Natural killer cell (primary cell): Measurements from ENCODE around the gene PRODH. TPM values are rescaled to one million over a fixed set of nuclear protein-coding genes. Genes with fewer than 3 reads are reported as not detected.

Experiments
- ATAC-seq, 3 donors: fragments of 150-1000 bp in 2 of 3; fragments of 200-7000 bp in 1 of 3; cut with Tn5 transposase; 1 replicate in 1 of 3; 2 replicates in 2 of 3; pipeline ENCODE4 v1.10.0; 2021; ENCODE audit warnings: mild to moderate bottlenecking in 2 of 3, moderate library complexity in 2 of 3
- DNase-seq, 2 donors: peaks; one replicate each; pipeline versions ENCODE4 v3.0.0 to v3.0.0-alpha.2; 2013 to 2021; ENCODE audit warnings: mixed read lengths in 1 of 2
- H3K27ac ChIP-seq: one replicate; pipeline ENCODE4 v1.5.1; 2013; ENCODE audit warnings: mild to moderate bottlenecking, low read length
- H3K27me3 ChIP-seq: one replicate; pipeline ENCODE4 v1.6.1; 2013; ENCODE audit warnings: low read length; ENCODE audit not compliant: control insufficient read depth, insufficient read depth
- H3K36me3 ChIP-seq: one replicate; pipeline ENCODE4 v1.6.1; 2013; ENCODE audit warnings: low read length; ENCODE audit not compliant: control insufficient read depth, insufficient read depth
- H3K4me1 ChIP-seq: one replicate; pipeline ENCODE4 v1.6.1; 2013; ENCODE audit warnings: low read length; ENCODE audit not compliant: control insufficient read depth, insufficient read depth
- H3K4me3 ChIP-seq: one replicate; pipeline ENCODE4 v1.5.1; 2013; ENCODE audit warnings: low read length
- H3K9me3 ChIP-seq: one replicate; pipeline ENCODE4 v1.6.1; 2013; ENCODE audit warnings: low read length; ENCODE audit not compliant: control insufficient read depth, insufficient read depth
- H3K27ac Mint-ChIP-seq, 2 donors: one replicate each; pipeline ENCODE4 v1.8.0; 2022; ENCODE audit warnings: mild to moderate bottlenecking in 2 of 2, mixed read lengths in 2 of 2, moderate library complexity in 1 of 2
- H3K27me3 Mint-ChIP-seq, 2 donors: one replicate each; pipeline ENCODE4 v1.8.0; 2022; ENCODE audit warnings: low read depth in 2 of 2, mixed read lengths in 2 of 2
- H3K36me3 Mint-ChIP-seq: one replicate; pipeline ENCODE4 v1.8.0; 2022; ENCODE audit warnings: mixed read lengths
- H3K4me1 Mint-ChIP-seq, 2 donors: one replicate each; pipeline ENCODE4 v1.8.0; 2022; ENCODE audit warnings: mixed read lengths in 2 of 2
- H3K4me3 Mint-ChIP-seq: one replicate; pipeline ENCODE4 v1.8.0; 2022; ENCODE audit warnings: mild to moderate bottlenecking, moderate library complexity, mixed read lengths
- H3K9me3 Mint-ChIP-seq, 2 donors: one replicate each; pipeline ENCODE4 v1.8.0; 2022; ENCODE audit warnings: mixed read lengths in 2 of 2
- CTCF ChIP-seq: fragments of 200-600 bp; IDR thresholded peaks from one replicate; pipeline ENCODE4 v1.8.0; 2022; ENCODE audit warnings: antibody characterized with exemption
- WGBS: methylation state at CpG from one replicate; pipeline ENCODE4 v1.1.7; 2013; ENCODE audit warnings: missing lambda C conversion rate; ENCODE audit not compliant: insufficient coverage; 5-methylcytosine and 5-hydroxymethylcytosine counted together
- intact Hi-C: fragments of 100-400 bp; cut with micrococcal nuclease; formaldehyde crosslinking; loops from one replicate; pipeline ENCODE4 v1.14.2; 2022
- total RNA-seq, 4 donors: library from RNA; stranded (reverse); fragments of 120-200 nt in 1 of 4; gene quantifications; one replicate each; pipeline versions ENCODE4 v1.2.3 to v1.2.4, GENCODE V29; 2013 to 2022

The PRODH gene
- total RNA-seq, 3 donors from 2014 or later (not counting 1 experiment from before 2014, with no cell fraction given) = not detected

GRCh38 chr22:18933914-18934313 is 2.2 kb downstream of the PRODH start:
- Histone ChIP-seq H3K27me3 (no peaks in the 10 kb centered on the region), H3K9me3 (no peaks in the 10 kb centered on the region), H3K27ac (no peak overlapping the region), H3K36me3 (no peaks in the 10 kb centered on the region), H3K4me3 (no peak overlapping the region), H3K4me1 (no peaks in the 10 kb centered on the region)
- ATAC-seq (no peak), DNase-seq (no peak)
- H3K4me3 Mint-ChIP-seq = no peak overlapping the region
- intact Hi-C loops = no loop called here
- no peaks in the 10 kb centered on the region for H3K36me3 Mint-ChIP-seq
- H3K27ac Mint-ChIP-seq = no peak overlapping the region
- H3K4me1 Mint-ChIP-seq = no peaks in the 10 kb centered on the region
- TF ChIP-seq CTCF = no peak
- WGBS = no CpG with 5 or more reads among the region's 7 CpGs
- H3K27me3 Mint-ChIP-seq = no peaks in the 10 kb centered on the region
- H3K9me3 Mint-ChIP-seq = no peaks in the 10 kb centered on the region

GRCh38 chr22:18931905-18932652 is 4.0 kb downstream of the PRODH start:
- intact Hi-C loops = no loop called here
- TF ChIP-seq CTCF = no peak
- WGBS = no CpG with 5 or more reads among the region's 16 CpGs

GRCh38 chr22:18929459-18929858 is 6.6 kb downstream of the PRODH start:
- Histone ChIP-seq H3K36me3 (no peaks in the 10 kb centered on the region), H3K9me3 (no peaks in the 10 kb centered on the region), H3K4me3 (no peak overlapping the region), H3K27ac (no peak overlapping the region), H3K27me3 (no peaks in the 10 kb centered on the region), H3K4me1 (no peaks in the 10 kb centered on the region)
- Mint-ChIP-seq H3K4me3 (no peak overlapping the region), H3K27me3 (no peaks in the 10 kb centered on the region), H3K27ac (no peak overlapping the region), H3K9me3 (no peaks in the 10 kb centered on the region), H3K36me3 (no peaks in the 10 kb centered on the region), H3K4me1 (no peaks in the 10 kb centered on the region)
- TF ChIP-seq CTCF = no peak
- no CpG with 5 or more reads among the region's 5 CpGs for WGBS
- ATAC-seq (no peak), DNase-seq (no peak)
- intact Hi-C loops = no loop called here

More at GRCh38 chr22:18931905-18932652, 4.0 kb downstream of the PRODH start:
- no peak overlapping the region for H3K27ac ChIP-seq
- no peaks in the 10 kb centered on the region for H3K4me1 Mint-ChIP-seq
- no peak overlapping the region for H3K4me3 Mint-ChIP-seq
- no peaks in the 10 kb centered on the region for H3K9me3 ChIP-seq
- H3K9me3 Mint-ChIP-seq = no peaks in the 10 kb centered on the region
- DNase-seq (no peak), ATAC-seq (no peak)
- no peaks in the 10 kb centered on the region for H3K36me3 Mint-ChIP-seq
- no peaks in the 10 kb centered on the region for H3K27me3 ChIP-seq
- H3K27ac Mint-ChIP-seq = no peak overlapping the region
- H3K27me3 Mint-ChIP-seq = no peaks in the 10 kb centered on the region
- no peak overlapping the region for H3K4me3 ChIP-seq
- no peaks in the 10 kb centered on the region for H3K36me3 ChIP-seq
- no peaks in the 10 kb centered on the region for H3K4me1 ChIP-seq

- Mint-ChIP-seq H3K27ac (no peak overlapping the region), H3K9me3 (no peaks in the 10 kb centered on the region), H3K27me3 (no peaks in the 10 kb centered on the region), H3K36me3 (no peaks in the 10 kb centered on the region), H3K4me1 (no peaks in the 10 kb centered on the region), H3K4me3 (no peak overlapping the region)
- Histone ChIP-seq H3K36me3 (no peaks in the 10 kb centered on the region), H3K4me1 (no peaks in the 10 kb centered on the region), H3K9me3 (no peaks in the 10 kb centered on the region), H3K27ac (no peak overlapping the region), H3K4me3 (no peak overlapping the region), H3K27me3 (no peaks in the 10 kb centered on the region)
- no CpG with 5 or more reads among the region's 5 CpGs for whole genome bisulfite sequencing
- no peak for DNase-seq
- intact Hi-C loops = no loop called here
- no peak for TF ChIP-seq CTCF
- no peak for ATAC-seq
Measured at GRCh38 chr22:18927573-18927972, 8.5 kb downstream of the PRODH start.
